A549 (cell line): Measurements from ENCODE around the gene RPS21. TPM values are rescaled to one million over a fixed set of nuclear protein-coding genes. Genes with fewer than 3 reads are reported as not detected.

Source experiments
- ATAC-seq, 2 experiments: fragments of 200-7000 bp in 1 of 2; fragments of >200 bp in 1 of 2; cut with Nextera tagmentation in 1 of 2; cut with Tn5 transposase in 1 of 2; 3 replicates each; pipeline versions ENCODE4 v1.8.0 to v1.9.1; 2018 to 2020; ENCODE audit warnings: mild to moderate bottlenecking in 1 of 2, moderate library complexity in 1 of 2
- CTCF ChIA-PET: fragments of 300-600 bp; sonication (Branson Sonifier 250); formaldehyde crosslinking; extraction: SDS; loops from one replicate; lab custom pipeline; 2021; ENCODE audit warnings: antibody characterized with exemption, inconsistent platforms; lab: Yijun Ruan, JAX
- POLR2A ChIA-PET: fragments of 350-600 bp; formaldehyde crosslinking; extraction: SDS; loops from one replicate; lab custom pipeline; 2021; ENCODE audit warnings: antibody characterized with exemption, inconsistent platforms; lab: Yijun Ruan, JAX
- DNase-seq, 2 experiments: peaks; one replicate each; pipeline versions ENCODE4 v3.0.0 to v3.0.0-alpha.2; 2011 to 2016; ENCODE audit warnings: low read depth in 1 of 2, low spot score in 1 of 2
- FAIRE-seq: peaks from 2 replicates; lab custom pipeline; 2011; peaks lifted over from hg19 to GRCh38; lab: Jason Lieb, UNC
- H3K27ac ChIP-seq, 2 experiments: fragments of >200 bp; sonication (Bioruptor Twin); formaldehyde crosslinking; 3 replicates each; pipeline ENCODE4 v1.5.1; 2016 to 2017
- H3K4me1 ChIP-seq: fragments of >200 bp; sonication (Bioruptor Twin); formaldehyde crosslinking; 3 replicates; pipeline ENCODE4 v1.6.1; 2016
- H3K4me2 ChIP-seq: fragments of >200 bp; sonication (Bioruptor Twin); formaldehyde crosslinking; 3 replicates; pipeline ENCODE4 v1.6.1; 2016
- H3K4me3 ChIP-seq: fragments of >200 bp; sonication (Bioruptor Twin); formaldehyde crosslinking; 3 replicates; pipeline ENCODE4 v1.5.1; 2016
- H3K9me3 ChIP-seq: fragments of >200 bp; sonication (Bioruptor Twin); formaldehyde crosslinking; 3 replicates; pipeline ENCODE4 v1.6.1; 2016
- ATOH8 ChIP-seq: fragments of 250-450 bp; sonication (Bioruptor Pico); IDR thresholded peaks from 2 replicates; pipeline ENCODE4 v1.5.0; 2020; ENCODE audit warnings: low read depth, mild to moderate bottlenecking, moderate library complexity
- CBX8 ChIP-seq: fragments of 200-600 bp; sonication (generic); IDR thresholded peaks from 2 replicates; pipeline ENCODE4 v1.6.1; 2016
- CTCF ChIP-seq: fragments of >200 bp; sonication (Bioruptor Twin); formaldehyde crosslinking; IDR thresholded peaks from 3 replicates; pipeline ENCODE4 v1.5.1; 2016
- E2F6 ChIP-seq: IDR thresholded peaks from 2 replicates; pipeline ENCODE4 v1.6.1; 2012; ENCODE audit warnings: low read depth, borderline replicate concordance
- EHF ChIP-seq: fragments of 250-450 bp; sonication (Bioruptor Pico); IDR thresholded peaks from 2 replicates; pipeline ENCODE4 v1.5.0; 2020; ENCODE audit warnings: mild to moderate bottlenecking
- EHMT2 ChIP-seq: fragments of 200-600 bp; sonication (generic); IDR thresholded peaks from 2 replicates; pipeline ENCODE4 v1.6.1; 2016; ENCODE audit warnings: antibody characterized with exemption, low read depth, mild to moderate bottlenecking, moderate library complexity
- EP300 ChIP-seq, 2 experiments: fragments of >200 bp; sonication (Bioruptor Twin); formaldehyde crosslinking; IDR thresholded peaks; 2 replicates in 1 of 2; 3 replicates in 1 of 2; pipeline ENCODE4 v1.6.1; 2016 to 2017
- FOSL2 ChIP-seq, 2 experiments: fragments of 450-650 bp in 1 of 2; fragments of >200 bp in 1 of 2; sonication (Bioruptor Twin) in 1 of 2; formaldehyde crosslinking; IDR thresholded peaks; 2 replicates each; pipeline versions ENCODE4 v1.5.0 to v1.6.1; 2016 to 2020; ENCODE audit warnings: mild to moderate bottlenecking in 1 of 2, moderate library complexity in 1 of 2
- FOXS1 ChIP-seq: fragments of 250-450 bp; sonication (Bioruptor Pico); IDR thresholded peaks from 2 replicates; pipeline ENCODE4 v1.5.0; 2020; ENCODE audit warnings: mild to moderate bottlenecking, moderate library complexity
- GATA3 ChIP-seq: IDR thresholded peaks from 2 replicates; pipeline ENCODE4 v1.6.1; 2012; ENCODE audit warnings: borderline replicate concordance
- HEYL ChIP-seq: fragments of 250-450 bp; sonication (Bioruptor Pico); IDR thresholded peaks from 2 replicates; pipeline ENCODE4 v1.8.0; 2021; ENCODE audit warnings: mild to moderate bottlenecking, moderate library complexity
- HMGXB4 ChIP-seq: fragments of 250-450 bp; sonication (Bioruptor Pico); IDR thresholded peaks from 2 replicates; pipeline ENCODE4 v1.5.0; 2021; ENCODE audit warnings: mild to moderate bottlenecking, moderate library complexity, borderline replicate concordance
- HOXA7 ChIP-seq: fragments of 250-450 bp; sonication (Bioruptor Pico); IDR thresholded peaks from 2 replicates; pipeline ENCODE4 v1.5.0; 2020; ENCODE audit warnings: mild to moderate bottlenecking, moderate library complexity
- HOXB13 ChIP-seq: fragments of 250-450 bp; sonication (Bioruptor Pico); IDR thresholded peaks from 2 replicates; pipeline ENCODE4 v1.5.0; 2020; ENCODE audit warnings: low read depth, mild to moderate bottlenecking, moderate library complexity
- HOXB5 ChIP-seq: fragments of 250-450 bp; sonication (Bioruptor Pico); IDR thresholded peaks from 2 replicates; pipeline ENCODE4 v1.5.0; 2020; ENCODE audit warnings: mild to moderate bottlenecking, moderate library complexity
- JUN ChIP-seq, 2 experiments: fragments of >200 bp; sonication (Bioruptor Twin); formaldehyde crosslinking; IDR thresholded peaks; 2 replicates in 1 of 2; 3 replicates in 1 of 2; pipeline ENCODE4 v1.6.1; 2016 to 2017
- MAX ChIP-seq: IDR thresholded peaks from 2 replicates; pipeline ENCODE4 v1.6.1; 2012
- NPAS2 ChIP-seq: fragments of 250-450 bp; sonication (Bioruptor Pico); IDR thresholded peaks from 2 replicates; pipeline ENCODE4 v1.8.0; 2022; ENCODE audit warnings: mild to moderate bottlenecking, moderate library complexity, borderline replicate concordance
- PBX3 ChIP-seq: IDR thresholded peaks from 2 replicates; pipeline ENCODE4 v1.6.1; 2012
- PHF8 ChIP-seq: fragments of 200-600 bp; sonication (generic); IDR thresholded peaks from 2 replicates; pipeline ENCODE4 v1.6.1; 2016; ENCODE audit warnings: low read depth, mild to moderate bottlenecking, antibody characterized with exemption, moderate library complexity, borderline replicate concordance
- RAD21 ChIP-seq, 2 experiments: fragments of >200 bp in 1 of 2; sonication (Bioruptor Twin) in 1 of 2; formaldehyde crosslinking in 1 of 2; IDR thresholded peaks in 1 of 2; conservative IDR thresholded peaks in 1 of 2; 2 replicates in 1 of 2; 3 replicates in 1 of 2; pipeline ENCODE4 v1.6.1; 2012 to 2018; ENCODE audit warnings: inconsistent platforms in 1 of 2
- RARB ChIP-seq: fragments of 250-450 bp; sonication (Bioruptor Pico); IDR thresholded peaks from 2 replicates; pipeline ENCODE4 v1.8.0; 2021; ENCODE audit warnings: mild to moderate bottlenecking, moderate library complexity
- RCOR1 ChIP-seq: fragments of 150-350 bp; IDR thresholded peaks from 2 replicates; pipeline ENCODE4 v1.6.1; 2014; ENCODE audit warnings: antibody characterized with exemption, low read length, low read depth
- TP53 ChIP-seq: fragments of 250-450 bp; sonication (Bioruptor Pico); IDR thresholded peaks from 2 replicates; pipeline ENCODE4 v1.5.0; 2021; ENCODE audit warnings: mild to moderate bottlenecking, moderate library complexity
- USF2 ChIP-seq: fragments of 450-650 bp; IDR thresholded peaks from 2 replicates; pipeline ENCODE4 v1.6.1; 2014; ENCODE audit warnings: antibody characterized with exemption
- ZNF302 ChIP-seq: fragments of 250-450 bp; sonication (Bioruptor Pico); IDR thresholded peaks from 2 replicates; pipeline ENCODE4 v1.9.0; 2021; ENCODE audit warnings: inconsistent platforms, mild to moderate bottlenecking, moderate library complexity
- WGBS: methylation state at CpG from one replicate; pipeline ENCODE4 v1.1.6; 2017; ENCODE audit errors: missing lambda C conversion rate; 5-methylcytosine and 5-hydroxymethylcytosine counted together
- polyA plus RNA-seq, 4 experiments: library from polyadenylated mRNA; depleted of rRNA in 3 of 4; stranded (reverse); fragments of >200 nt; fragmentation: RNase III in 1 of 4; extraction: RNeasy Plus Mini Kit Qiagen cat#74134 plus additional on column Dnase treatment in 1 of 4; gene quantifications; 2 replicates in 3 of 4; 3 replicates in 1 of 4; pipeline ENCODE4 v1.2.3, GENCODE V29; 2011 to 2017

RPS21 gene
- polyA plus RNA-seq, 2 of the 4 experiments (the other 2 are of a cell fraction): 2,862 to 4,026 TPM

GRCh38 chr20:62351469-62352401 lies 35.2 kb upstream of the RPS21 start (continued):
- TF ChIP-seq PBX3 (no peak), CBX8 (no peak), HEYL (CRISPR knock-in tag) (no peak)

- Histone ChIP-seq H3K4me3 (peak overlapping the region; percentile 20; the same call in 1 of the 3 replicates), H3K4me1 (peaks cover 80% of the 10 kb centered on the region), H3K9me3 (peaks cover 16% of the 10 kb centered on the region), H3K27ac (peak overlapping the region; percentile 97 to 99), H3K4me2 (peak overlapping the region; percentile 91)
- ATAC-seq (peak; percentile 3 to 10), FAIRE-seq (peak; percentile 65), DNase-seq (peak; percentile 66 to 93)
- CTCF ChIA-PET: interaction anchor here (0.6 to 5.3 kb wide), 11 partner anchors 9 to 50 kb away, joined by 3 to 107 read pairs (median 6); partner anchors contain the start of genes ADRM1, LAMA5 and RPS21
- WGBS: 19% methylated on average over 28 of the region's 43 CpGs
- POLR2A ChIA-PET: interaction anchor here (1.3 kb wide), 1 partner anchor 17 kb away, joined by 8 read pairs; no protein-coding TSS in a partner anchor
- TF ChIP-seq TP53 (CRISPR knock-in tag) (no peak), RAD21 (conservative IDR thresholded peaks at IDR 0.05 in 1 of 2, IDR thresholded peaks at IDR 0.05 in 1 of 2) (peak; percentile 60 to 62), EHMT2 (no peak), ATOH8 (CRISPR knock-in tag) (peak; percentile 34; the same call in 1 of the 2 replicates), MAX (peak; percentile 88), FOSL2 (IDR thresholded peaks at IDR 0.05) (no peak), FOSL2 (CRISPR knock-in tag; IDR thresholded peaks at IDR 0.05) (0 out of 2 replicates have a peak, but pooled peaks have one; percentile 3), RCOR1 (no peak), USF2 (peak; percentile 90), EP300 (IDR thresholded peaks at IDR 0.05) (0 out of 5 replicates have a peak, but pooled peaks of 1 of the 2 experiments have one; percentile 18), RARB (CRISPR knock-in tag) (peak; percentile 15; the same call in 1 of the 2 replicates), CTCF (peak; percentile 38), HOXB5 (peak; percentile 82), HOXB13 (CRISPR knock-in tag) (peak; percentile 82), HMGXB4 (CRISPR knock-in tag) (no peak), GATA3 (peak; percentile 35; the same call in 1 of the 2 replicates), FOXS1 (CRISPR knock-in tag) (peak; percentile 62; the same call in 1 of the 2 replicates), PHF8 (no peak), JUN (IDR thresholded peaks at IDR 0.05) (peak in 1 of 2 experiments; percentile 46; a peak in 2 of 5 replicates), E2F6 (peak; percentile 75), HOXA7 (0 out of 2 replicates have a peak, but pooled peaks have one; percentile 23), ZNF302 (CRISPR knock-in tag) (0 out of 2 replicates have a peak, but pooled peaks have one; percentile 8), EHF (CRISPR knock-in tag) (peak; percentile 79), NPAS2 (no peak)
Observed at GRCh38 chr20:62352402-62353288, 34.3 kb upstream of the RPS21 start.
